HEK293T (cell line): ENCODE results near the gene RBMX2.
"Not testable (repeated sequence)": the region's sequence is repeated elsewhere in the genome, so short reads cannot be mapped to it uniquely, and the experiment has no call there.

Experiments
- CTCF ChIA-PET: fragments of 350-600 bp; formaldehyde crosslinking; extraction: SDS; loops from one replicate; lab custom pipeline; 2021; ENCODE audit warnings: antibody characterized with exemption, inconsistent platforms; lab: Yijun Ruan, JAX
- POLR2A ChIA-PET: fragments of 350-600 bp; formaldehyde crosslinking; extraction: SDS; loops from one replicate; lab custom pipeline; 2020; ENCODE audit warnings: antibody characterized with exemption, inconsistent platforms; lab: Yijun Ruan, JAX
- DNase-seq: peaks from one replicate; pipeline ENCODE4 v3.0.0; 2012; ENCODE audit warnings: mixed read lengths; ENCODE audit errors: extremely low spot score
- ARNT ChIP-seq: fragments of 450-650 bp; IDR thresholded peaks from 2 replicates; pipeline ENCODE4 v1.6.1; 2017; ENCODE audit warnings: mild to moderate bottlenecking
- BHLHE40 ChIP-seq: fragments of 450-650 bp; IDR thresholded peaks from 2 replicates; pipeline ENCODE4 v1.6.1; 2016; ENCODE audit warnings: mild to moderate bottlenecking, moderate library complexity, borderline replicate concordance
- CTBP1 ChIP-seq: fragments of 450-650 bp; IDR thresholded peaks from 2 replicates; pipeline ENCODE4 v1.6.1; 2016; ENCODE audit warnings: borderline replicate concordance
- ELF4 ChIP-seq: fragments of 450-650 bp; IDR thresholded peaks from 2 replicates; pipeline ENCODE4 v1.6.1; 2017; ENCODE audit warnings: antibody characterized with exemption
- FOXA1 ChIP-seq: fragments of 450-650 bp; IDR thresholded peaks from 2 replicates; pipeline ENCODE4 v1.6.1; 2016; ENCODE audit warnings: mild to moderate bottlenecking
- FOXK2 ChIP-seq: fragments of 450-650 bp; IDR thresholded peaks from 2 replicates; pipeline ENCODE4 v1.6.1; 2016; ENCODE audit warnings: mild to moderate bottlenecking
- FOXM1 ChIP-seq: fragments of 450-650 bp; IDR thresholded peaks from 2 replicates; pipeline ENCODE4 v1.6.1; 2017; ENCODE audit warnings: mild to moderate bottlenecking, borderline replicate concordance
- HDGF ChIP-seq: fragments of 450-650 bp; IDR thresholded peaks from 2 replicates; pipeline ENCODE4 v1.6.1; 2017; ENCODE audit warnings: antibody characterized with exemption, borderline replicate concordance
- L3MBTL2 ChIP-seq: fragments of 450-650 bp; conservative IDR thresholded peaks from 2 replicates; pipeline ENCODE4 v1.6.1; 2016; ENCODE audit warnings: mild to moderate bottlenecking
- LEF1 ChIP-seq: fragments of 450-650 bp; IDR thresholded peaks from 2 replicates; pipeline ENCODE4 v1.6.1; 2017; ENCODE audit warnings: mild to moderate bottlenecking, borderline replicate concordance
- NFRKB ChIP-seq: fragments of 450-650 bp; IDR thresholded peaks from 2 replicates; pipeline ENCODE4 v1.6.1; 2016; ENCODE audit warnings: mild to moderate bottlenecking, moderate library complexity
- SP1 ChIP-seq: fragments of 450-650 bp; IDR thresholded peaks from 2 replicates; pipeline ENCODE4 v1.6.1; 2017
- SUZ12 ChIP-seq: fragments of 450-650 bp; IDR thresholded peaks from 2 replicates; pipeline ENCODE4 v1.6.1; 2016; ENCODE audit warnings: mild to moderate bottlenecking
- TARDBP ChIP-seq: fragments of 450-650 bp; IDR thresholded peaks from 2 replicates; pipeline ENCODE4 v1.6.1; 2016
- ZNF384 ChIP-seq: fragments of 450-650 bp; IDR thresholded peaks from 2 replicates; pipeline ENCODE4 v1.6.1; 2016
- TF ChIP-seq, protein P1 (sequence below): fragments of 450-650 bp; IDR thresholded peaks from 2 replicates; pipeline ENCODE4 v1.6.1; 2016

Gene RBMX2

DNA sequence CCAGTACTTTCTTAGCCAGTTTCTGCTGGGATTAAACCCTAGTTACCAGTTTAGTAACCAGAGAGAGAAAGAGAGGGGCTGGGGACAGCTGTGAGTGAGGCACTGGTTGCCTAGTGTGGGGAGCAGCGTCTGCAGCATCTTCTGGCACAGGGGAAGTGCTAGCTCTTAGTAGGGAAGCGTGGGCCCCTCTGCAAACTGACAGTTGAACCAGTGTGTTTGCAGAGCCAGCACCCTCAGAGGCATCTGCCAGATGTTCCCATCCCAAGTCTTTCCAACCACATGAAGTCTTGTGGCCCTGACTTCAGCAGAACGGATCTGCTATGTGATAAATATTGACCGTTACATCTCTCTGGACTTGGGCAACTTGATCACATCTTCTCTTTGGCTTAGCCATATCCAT, 15.0 kb downstream of the RBMX2 start:
- CTCF ChIA-PET = no interaction called here
- no peak for DNase-seq
- POLR2A ChIA-PET = no interaction called here
- TF ChIP-seq FOXM1 (no peak), NFRKB (no peak), LEF1 (no peak), SP1 (no peak), SUZ12 (no peak), TARDBP (no peak), L3MBTL2 (no peak), ARNT (no peak), FOXK2 (no peak), BHLHE40 (no peak), ZNF384 (no peak), CTBP1 (no peak), ELF4 (no peak), HDGF (no peak), FOXA1 (no peak)
- TF ChIP-seq, protein P1, sequence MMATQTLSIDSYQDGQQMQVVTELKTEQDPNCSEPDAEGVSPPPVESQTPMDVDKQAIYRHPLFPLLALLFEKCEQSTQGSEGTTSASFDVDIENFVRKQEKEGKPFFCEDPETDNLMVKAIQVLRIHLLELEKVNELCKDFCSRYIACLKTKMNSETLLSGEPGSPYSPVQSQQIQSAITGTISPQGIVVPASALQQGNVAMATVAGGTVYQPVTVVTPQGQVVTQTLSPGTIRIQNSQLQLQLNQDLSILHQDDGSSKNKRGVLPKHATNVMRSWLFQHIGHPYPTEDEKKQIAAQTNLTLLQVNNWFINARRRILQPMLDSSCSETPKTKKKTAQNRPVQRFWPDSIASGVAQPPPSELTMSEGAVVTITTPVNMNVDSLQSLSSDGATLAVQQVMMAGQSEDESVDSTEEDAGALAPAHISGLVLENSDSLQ = no peak

DNA sequence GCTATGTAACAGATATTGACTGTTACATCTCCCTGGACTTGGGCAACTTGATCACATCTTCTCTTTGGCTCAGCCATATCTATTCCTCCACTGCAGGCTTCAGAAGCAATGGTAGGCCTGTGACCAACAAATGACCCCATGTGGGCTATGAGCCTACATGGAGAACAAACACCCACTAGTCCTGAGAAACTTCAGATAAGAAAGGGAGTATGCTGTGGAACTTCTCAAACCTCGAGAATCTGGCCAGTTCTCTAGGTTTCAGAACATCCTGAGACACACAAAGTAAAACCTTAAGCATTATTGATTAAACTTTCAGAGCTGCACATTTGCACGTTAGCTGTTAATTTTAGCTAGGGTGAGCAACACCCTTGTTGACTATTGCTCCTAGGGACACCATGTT, 16.3 kb downstream of the RBMX2 start:
- ChIA-PET CTCF (no interaction called here), POLR2A (no interaction called here)
- no peak for DNase-seq
- TF ChIP-seq FOXK2 (no peak), CTBP1 (no peak), ZNF384 (no peak), SP1 (no peak), FOXA1 (no peak), ELF4 (no peak), SUZ12 (no peak), ARNT (no peak), FOXM1 (no peak), BHLHE40 (no peak), HDGF (no peak), TARDBP (no peak), NFRKB (no peak), L3MBTL2 (no peak), LEF1 (no peak)
- TF ChIP-seq, protein P1 = no peak

DNA sequence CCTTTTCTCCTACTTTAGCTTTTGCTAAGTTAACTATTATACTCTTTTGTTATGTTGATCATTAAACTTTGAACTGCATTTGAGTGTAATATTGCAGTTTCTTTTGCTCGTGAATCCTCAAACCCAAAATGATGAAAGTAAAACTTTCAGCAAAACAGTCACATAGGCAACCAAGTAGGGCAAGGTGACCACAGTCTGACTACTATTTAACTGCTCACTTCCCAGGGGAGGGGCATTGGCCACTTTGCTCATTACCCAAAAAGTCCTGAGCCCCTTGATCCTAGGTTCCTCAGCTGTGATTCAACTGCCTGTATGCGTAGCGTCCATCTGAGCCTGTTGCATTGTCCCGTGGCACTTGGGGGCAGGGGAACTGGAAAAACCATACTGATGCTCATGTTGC, 17.0 kb downstream of the RBMX2 start:
- POLR2A ChIA-PET = no interaction called here
- no peak for DNase-seq
- CTCF ChIA-PET = no interaction called here
- no peak for TF ChIP-seq HDGF
- TF ChIP-seq SUZ12 = no peak
- no peak for TF ChIP-seq FOXK2
- no peak for TF ChIP-seq L3MBTL2
- TF ChIP-seq FOXM1 = no peak
- no peak for TF ChIP-seq BHLHE40
- TF ChIP-seq NFRKB = no peak
- no peak for TF ChIP-seq TARDBP
- TF ChIP-seq ARNT = no peak
- TF ChIP-seq SP1 = no peak
- TF ChIP-seq, protein P1 = no peak
- TF ChIP-seq CTBP1 = no peak
- TF ChIP-seq ELF4 = no peak
- no peak for TF ChIP-seq FOXA1
- TF ChIP-seq ZNF384 = no peak
- no peak for TF ChIP-seq LEF1

DNA sequence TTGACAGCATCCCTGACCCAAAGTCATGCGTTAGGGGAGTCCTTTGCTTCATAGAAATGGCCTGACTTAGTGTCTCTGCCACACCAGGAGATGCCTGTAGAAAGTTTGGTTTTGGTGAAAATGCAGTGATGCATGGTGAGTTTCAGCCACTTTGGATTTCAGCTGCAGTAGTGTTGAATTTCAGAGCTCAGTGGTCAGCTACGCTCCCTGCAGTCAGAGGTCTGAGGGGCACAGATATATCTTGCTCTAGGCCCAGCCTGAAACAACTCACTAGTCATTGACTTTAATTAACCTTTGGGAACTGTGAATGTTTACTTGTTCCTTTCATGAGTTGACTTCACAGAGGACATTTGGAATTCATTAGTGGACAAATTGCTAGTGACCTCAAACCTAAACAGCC, 17.5 kb downstream of the RBMX2 start:
- ChIA-PET POLR2A (no interaction called here), CTCF (no interaction called here)
- DNase-seq = no peak
- TF ChIP-seq LEF1 (no peak), CTBP1 (no peak), BHLHE40 (no peak), FOXM1 (no peak), FOXK2 (no peak), SP1 (no peak), ARNT (no peak), FOXA1 (no peak), NFRKB (no peak), TARDBP (no peak), HDGF (no peak), ZNF384 (no peak), SUZ12 (no peak), ELF4 (no peak), L3MBTL2 (no peak)
- TF ChIP-seq, protein P1 = no peak

DNA sequence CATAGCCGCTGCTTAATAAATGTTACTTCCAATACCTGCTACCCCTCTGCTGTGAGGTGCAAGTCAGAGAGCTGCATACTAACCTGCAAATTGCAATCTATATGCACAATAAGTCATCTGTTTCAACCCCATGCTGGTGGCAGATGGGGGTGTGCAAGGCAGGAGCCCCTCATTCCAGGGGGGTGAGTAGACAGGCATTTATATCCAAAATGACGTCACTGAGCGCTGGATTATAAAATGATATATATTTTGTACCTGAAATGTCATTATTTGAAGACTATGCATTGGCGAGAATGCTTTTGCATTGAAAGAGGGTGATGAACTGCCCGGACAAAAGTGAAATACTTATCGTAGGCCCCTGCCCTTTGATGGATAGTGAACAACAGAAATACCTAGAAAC, 24.7 kb downstream of the RBMX2 start:
- no peak for DNase-seq
- ChIA-PET CTCF (no interaction called here), POLR2A (no interaction called here)
- TF ChIP-seq TARDBP (no peak), L3MBTL2 (no peak), ELF4 (no peak), FOXM1 (no peak), HDGF (no peak), SUZ12 (no peak), ZNF384 (no peak), CTBP1 (no peak), FOXK2 (no peak), ARNT (no peak), NFRKB (no peak), LEF1 (no peak), BHLHE40 (no peak), SP1 (no peak), FOXA1 (no peak)
- TF ChIP-seq, protein P1 = no peak

DNA sequence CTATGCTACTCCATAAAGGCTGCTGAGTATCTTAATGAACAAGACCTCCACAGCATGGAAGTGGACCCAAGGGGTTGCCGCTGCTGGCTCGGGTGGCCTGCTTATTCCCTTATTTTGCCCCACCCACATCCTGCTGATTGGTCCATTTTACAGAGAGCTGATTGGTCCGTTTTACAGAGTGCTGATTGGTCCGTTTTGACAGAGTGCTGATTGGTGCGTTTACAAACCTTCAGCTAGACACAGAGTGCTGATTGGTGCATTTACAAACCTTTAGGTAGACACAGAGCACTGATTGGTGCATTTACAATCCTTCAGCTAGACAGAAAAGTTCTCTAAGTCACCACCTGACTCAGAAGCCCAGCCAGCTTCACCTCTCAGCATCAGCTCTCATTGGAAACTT, 27.4 kb downstream of the RBMX2 start:
- DNase-seq, POLR2A ChIA-PET, CTCF ChIA-PET: not testable (repeated sequence)
